Transverse colon (tissue), 4 donors: Measurements from ENCODE around the gene CBL. TPM values are rescaled to one million over a fixed set of nuclear protein-coding genes. Genes with fewer than 3 reads are reported as not detected.

Source experiments
- DNase-seq: peaks from one replicate; pipeline ENCODE4 v3.0.0-alpha.2; 2019
- H3K27ac ChIP-seq, 4 donors: fragments of 200-600 bp; sonication (generic); 2 replicates each; pipeline ENCODE4 v1.5.1; 2016 to 2018; ENCODE audit warnings: inconsistent platforms in 4 of 4
- H3K27me3 ChIP-seq: fragments of 200-600 bp; sonication (generic); 2 replicates; pipeline ENCODE4 v1.5.1; 2017; ENCODE audit warnings: inconsistent platforms
- H3K36me3 ChIP-seq, 4 donors: fragments of 200-600 bp; sonication (generic); 2 replicates each; pipeline ENCODE4 v1.5.1; 2017 to 2019; ENCODE audit warnings: inconsistent platforms in 4 of 4
- H3K4me1 ChIP-seq, 4 donors: fragments of 200-600 bp; sonication (generic); 2 replicates each; pipeline ENCODE4 v1.5.1; 2017 to 2020; ENCODE audit warnings: inconsistent platforms in 4 of 4
- H3K4me3 ChIP-seq, 4 donors: fragments of 200-600 bp; sonication (generic); 1 replicate in 1 of 4; 2 replicates in 3 of 4; pipeline versions ENCODE4 v1.5.1 to v1.6.1; 2017 to 2019; ENCODE audit warnings: inconsistent platforms in 4 of 4
- H3K9me3 ChIP-seq, 2 donors: fragments of 200-600 bp; sonication (generic); 2 replicates each; pipeline ENCODE4 v1.5.1; 2017 to 2019; ENCODE audit warnings: inconsistent platforms in 2 of 2
- EP300 ChIP-seq: sonication (generic); formaldehyde crosslinking; IDR thresholded peaks from one replicate; pipeline ENCODE4 v1.6.1; 2017; ENCODE audit warnings: antibody characterized with exemption, low read depth
- POLR2A ChIP-seq: fragments of 450-650 bp; IDR thresholded peaks from one replicate; pipeline ENCODE4 v1.6.1; 2016; ENCODE audit warnings: antibody characterized with exemption, mild to moderate bottlenecking, moderate library complexity
- POLR2AphosphoS5 ChIP-seq, 3 donors: sonication (generic); formaldehyde crosslinking; IDR thresholded peaks; one replicate each; pipeline ENCODE4 v1.6.1; 2016; ENCODE audit warnings: antibody characterized with exemption in 3 of 3
- WGBS, 2 donors: methylation state at CpG; one replicate each; pipeline ENCODE4 v1.1.5; 2018; ENCODE audit warnings: low coverage in 1 of 2; 5-methylcytosine and 5-hydroxymethylcytosine counted together
- in situ Hi-C, 4 donors: fragments of 200-750 bp; cut with MboI; loops; one replicate each; pipeline versions ENCODE4 v1.15.0 to v1.15.1; 2017; ENCODE audit warnings: low sequenced_read_pairs in 3 of 4, low pct_ligation_motif_present in 1 of 4, low pct_unique_long_range_greater_than_20kb in 1 of 4
- intact Hi-C: fragments of 100-400 bp; cut with DNase I; formaldehyde crosslinking; loops from one replicate; pipeline ENCODE4 v1.15.1; 2023; ENCODE audit warnings: low total_unique reads
- total RNA-seq, 4 donors: library from RNA; depleted of rRNA; stranded (reverse); fragments of >200 nt; gene quantifications; one replicate each; pipeline ENCODE4 v1.1.0, GENCODE V29; 2016
- TF ChIP-seq, protein P1 (sequence below), 5 experiments: fragments of 200-600 bp in 3 of 5; fragments of 450-650 bp in 2 of 5; sonication (generic) in 3 of 5; IDR thresholded peaks; 1 replicate in 2 of 5; 2 replicates in 3 of 5; pipeline ENCODE4 v1.5.1; 2016 to 2017; ENCODE audit warnings: antibody characterized with exemption in 5 of 5, inconsistent platforms in 3 of 5, mild to moderate bottlenecking in 2 of 5, moderate library complexity in 1 of 5

Gene CBL
- total RNA-seq, 4 donors from 2014 or later: 6.8 to 18.7 (median 12.4) TPM

DNA sequence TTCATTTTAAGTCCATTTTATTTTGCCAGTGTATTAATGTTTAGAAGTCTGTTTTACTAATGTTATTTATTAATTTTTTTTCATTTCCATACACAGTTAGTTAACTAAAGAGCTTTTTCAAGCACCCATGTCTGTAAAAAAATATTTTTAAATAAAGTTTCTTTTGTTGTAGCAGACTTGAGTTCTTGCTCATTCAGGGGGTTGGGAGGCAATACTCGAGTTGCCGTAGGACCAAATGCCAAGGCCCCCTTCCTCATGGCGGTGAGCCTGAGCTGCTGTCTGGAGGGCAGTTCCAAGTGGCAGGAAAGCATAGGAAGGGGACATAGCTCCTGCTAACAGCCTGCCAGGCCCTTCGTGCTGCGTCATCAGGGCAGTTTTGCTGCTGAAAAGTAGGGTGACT is 101.8 kb downstream of the CBL start:
- Histone ChIP-seq H3K36me3 (peaks cover 0 to 7% (median 4%) of the 10 kb centered on the region in 4 donors), H3K27me3 (no peaks in the 10 kb centered on the region), H3K4me3 (no peak overlapping the region), H3K27ac (peak overlapping the region; percentile 3 to 27 (median 21)), H3K4me1 (no peaks in the 10 kb centered on the region), H3K9me3 (no peaks in the 10 kb centered on the region)
- in situ Hi-C loops (no loop called here), intact Hi-C loops (no loop called here)
- DNase-seq: no peak
- WGBS, 2 donors: 69% methylated on average over 5 of the region's 5 CpGs; no CpG with 5 or more reads in 1 of the 2 donors
- TF ChIP-seq POLR2AphosphoS5 (IDR thresholded peaks at IDR 0.05) (no peak), EP300 (no peak), POLR2A (no peak)
- TF ChIP-seq, protein P1, sequence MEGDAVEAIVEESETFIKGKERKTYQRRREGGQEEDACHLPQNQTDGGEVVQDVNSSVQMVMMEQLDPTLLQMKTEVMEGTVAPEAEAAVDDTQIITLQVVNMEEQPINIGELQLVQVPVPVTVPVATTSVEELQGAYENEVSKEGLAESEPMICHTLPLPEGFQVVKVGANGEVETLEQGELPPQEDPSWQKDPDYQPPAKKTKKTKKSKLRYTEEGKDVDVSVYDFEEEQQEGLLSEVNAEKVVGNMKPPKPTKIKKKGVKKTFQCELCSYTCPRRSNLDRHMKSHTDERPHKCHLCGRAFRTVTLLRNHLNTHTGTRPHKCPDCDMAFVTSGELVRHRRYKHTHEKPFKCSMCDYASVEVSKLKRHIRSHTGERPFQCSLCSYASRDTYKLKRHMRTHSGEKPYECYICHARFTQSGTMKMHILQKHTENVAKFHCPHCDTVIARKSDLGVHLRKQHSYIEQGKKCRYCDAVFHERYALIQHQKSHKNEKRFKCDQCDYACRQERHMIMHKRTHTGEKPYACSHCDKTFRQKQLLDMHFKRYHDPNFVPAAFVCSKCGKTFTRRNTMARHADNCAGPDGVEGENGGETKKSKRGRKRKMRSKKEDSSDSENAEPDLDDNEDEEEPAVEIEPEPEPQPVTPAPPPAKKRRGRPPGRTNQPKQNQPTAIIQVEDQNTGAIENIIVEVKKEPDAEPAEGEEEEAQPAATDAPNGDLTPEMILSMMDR (IDR thresholded peaks at IDR 0.05): no peak

- no peak overlapping the region for H3K27ac ChIP-seq
- TF ChIP-seq POLR2AphosphoS5 (IDR thresholded peaks at IDR 0.05) (no peak), POLR2A (no peak), EP300 (no peak)
- TF ChIP-seq, protein P1 (IDR thresholded peaks at IDR 0.05): no peak
- intact Hi-C loops (no loop called here), in situ Hi-C loops (no loop called here)
- H3K9me3 ChIP-seq: no peaks in the 10 kb centered on the region
- H3K4me1 ChIP-seq: no peaks in the 10 kb centered on the region
- peaks cover 0 to 7% (median 2%) of the 10 kb centered on the region in 4 donors for H3K36me3 ChIP-seq
- DNase-seq: no peak
- no peak overlapping the region for H3K4me3 ChIP-seq
- 68% methylated on average over 11 of the region's 11 CpGs; no CpG with 5 or more reads in 1 of the 2 donors for WGBS, 2 donors
- peaks cover 4% of the 10 kb centered on the region for H3K27me3 ChIP-seq
Observed at GRCh38 chr11:119309411-119309810, 103.3 kb downstream of the CBL start.

- no peak for DNase-seq
- in situ Hi-C loops: no loop called here
- WGBS, 2 donors: 68 to 88% methylated on average over 7 to 17 of the region's 17 CpGs
- TF ChIP-seq, protein P1 (IDR thresholded peaks at IDR 0.05): no peak
- TF ChIP-seq POLR2A (no peak), POLR2AphosphoS5 (IDR thresholded peaks at IDR 0.05) (no peak), EP300 (no peak)
- intact Hi-C loops: no loop called here
- Histone ChIP-seq H3K4me3 (no peak overlapping the region), H3K4me1 (peaks cover 0 to 6% (median 3%) of the 10 kb centered on the region in 4 donors), H3K9me3 (no peaks in the 10 kb centered on the region), H3K27me3 (peaks cover 11% of the 10 kb centered on the region), H3K36me3 (peaks cover 0 to 7% (median 2%) of the 10 kb centered on the region in 4 donors), H3K27ac (no peak overlapping the region)
Observed at GRCh38 chr11:119309953-119310681, 104.0 kb downstream of the CBL start.

DNA sequence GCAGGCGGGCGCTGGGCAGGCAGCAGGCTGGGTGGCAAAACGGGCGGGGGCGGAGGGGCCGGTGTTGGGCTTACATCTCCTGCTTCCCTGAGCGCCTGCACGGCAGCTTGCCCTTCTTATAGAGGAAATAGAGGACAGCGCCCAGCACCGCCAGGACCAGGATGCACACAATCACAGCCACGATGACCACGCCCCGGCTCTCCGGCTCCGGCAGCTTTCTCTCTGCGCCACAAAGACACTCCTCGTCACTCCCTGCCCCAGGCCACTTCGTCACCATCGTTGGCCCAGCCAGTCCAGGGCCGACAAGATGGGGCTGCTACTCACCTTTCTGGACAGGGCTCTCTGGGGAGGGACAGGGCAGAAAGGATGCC is 104.5 kb downstream of the CBL start:
- WGBS, 2 donors: 69% methylated on average over 20 of the region's 20 CpGs; no CpG with 5 or more reads in 1 of the 2 donors
- TF ChIP-seq, protein P1 (IDR thresholded peaks at IDR 0.05): no peak
- TF ChIP-seq POLR2A (no peak), EP300 (no peak), POLR2AphosphoS5 (IDR thresholded peaks at IDR 0.05) (no peak)
- Histone ChIP-seq H3K36me3 (peaks cover 0 to 7% (median 2%) of the 10 kb centered on the region in 4 donors), H3K4me1 (peaks cover 0 to 11% (median 7%) of the 10 kb centered on the region in 4 donors), H3K9me3 (no peaks in the 10 kb centered on the region), H3K27me3 (peaks cover 17% of the 10 kb centered on the region), H3K27ac (peak overlapping the region in 1 of 4 donors; percentile 1), H3K4me3 (no peak overlapping the region)
- DNase-seq: no peak
- in situ Hi-C loops: no loop called here
- intact Hi-C loops: no loop called here
